Thyroid gland (tissue), 4 donors: ENCODE data around the gene MTREX. TPM values are rescaled to one million over a fixed set of nuclear protein-coding genes. Genes with fewer than 3 reads are reported as not detected.

Source experiments
- DNase-seq, 2 donors: peaks; one replicate each; pipeline ENCODE4 v3.0.0-alpha.2; 2019
- H3K27ac ChIP-seq, 3 donors: fragments of 200-600 bp; sonication (generic); 1 replicate in 2 of 3; 2 replicates in 1 of 3; pipeline ENCODE4 v1.5.1; 2016 to 2019; ENCODE audit warnings: mild to moderate bottlenecking in 1 of 3, moderate library complexity in 1 of 3
- H3K27me3 ChIP-seq: fragments of 200-600 bp; sonication (generic); one replicate; pipeline ENCODE4 v1.5.1; 2019
- H3K36me3 ChIP-seq, 2 donors: fragments of 200-600 bp; sonication (generic); one replicate each; pipeline ENCODE4 v1.5.1; 2016 to 2019
- H3K4me1 ChIP-seq, 2 donors: fragments of 200-600 bp; sonication (generic); one replicate each; pipeline ENCODE4 v1.5.1; 2017 to 2019
- H3K4me3 ChIP-seq, 3 donors: fragments of 200-600 bp; sonication (generic); replicated peaks in 1 of 3; 1 replicate in 2 of 3; 2 replicates in 1 of 3; pipeline ENCODE4 v1.5.1; 2016; ENCODE audit warnings: mild to moderate bottlenecking in 1 of 3
- H3K9me3 ChIP-seq: fragments of 200-600 bp; sonication (generic); one replicate; pipeline ENCODE4 v1.5.1; 2017
- POLR2A ChIP-seq, 2 donors: fragments of 450-650 bp; IDR thresholded peaks; one replicate each; pipeline ENCODE4 v1.6.1; 2017; ENCODE audit warnings: antibody characterized with exemption in 2 of 2, mild to moderate bottlenecking in 2 of 2, moderate library complexity in 1 of 2
- WGBS, 2 donors: methylation state at CpG; one replicate each; pipeline ENCODE4 v1.1.5; 2017; 5-methylcytosine and 5-hydroxymethylcytosine counted together
- intact Hi-C: fragments of 100-400 bp; cut with DNase I; formaldehyde crosslinking; loops from one replicate; pipeline ENCODE4 v1.15.1; 2023
- total RNA-seq, 4 donors: library from RNA; depleted of rRNA; stranded (reverse); fragments of >200 nt; gene quantifications; one replicate each; pipeline ENCODE4 v1.2.3, GENCODE V29; 2016
- TF ChIP-seq, protein P1 (sequence below), 6 experiments: fragments of 200-600 bp in 3 of 6; fragments of 450-650 bp in 3 of 6; sonication (generic) in 3 of 6; IDR thresholded peaks; one replicate each; pipeline ENCODE4 v1.5.1; 2016 to 2019; ENCODE audit warnings: antibody characterized with exemption in 6 of 6, mild to moderate bottlenecking in 2 of 6, inconsistent platforms in 1 of 6, moderate library complexity in 1 of 6

The MTREX gene
- total RNA-seq, 4 donors from 2014 or later, result 86.3 to 94.4 (median 92.6) TPM

DNA sequence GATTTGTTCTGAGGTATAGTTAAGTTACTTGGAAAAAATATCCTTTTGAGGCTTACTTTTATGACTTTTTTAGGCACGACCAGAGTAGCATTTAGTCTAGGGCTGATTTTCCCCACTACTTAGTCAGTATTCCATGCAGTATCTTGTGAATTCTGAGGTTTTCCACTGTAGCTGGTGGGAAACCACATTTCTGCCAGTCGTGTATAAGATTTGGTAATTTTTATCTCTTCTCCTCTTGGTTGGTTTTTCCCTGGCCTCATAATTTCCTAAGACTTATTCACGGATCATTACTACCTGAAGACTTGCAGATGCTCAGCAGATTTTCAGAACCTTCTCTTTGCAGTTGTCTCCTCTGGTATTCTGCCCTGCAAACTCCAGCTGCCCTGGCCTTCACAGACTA is 23.5 kb downstream of the MTREX start:
- Histone ChIP-seq H3K27ac (no peak overlapping the region), H3K4me3 (no peak overlapping the region), H3K27me3 (no peaks in the 10 kb centered on the region), H3K36me3 (no peaks in the 10 kb centered on the region), H3K4me1 (no peaks in the 10 kb centered on the region), H3K9me3 (no peaks in the 10 kb centered on the region)
- TF ChIP-seq, protein P1, sequence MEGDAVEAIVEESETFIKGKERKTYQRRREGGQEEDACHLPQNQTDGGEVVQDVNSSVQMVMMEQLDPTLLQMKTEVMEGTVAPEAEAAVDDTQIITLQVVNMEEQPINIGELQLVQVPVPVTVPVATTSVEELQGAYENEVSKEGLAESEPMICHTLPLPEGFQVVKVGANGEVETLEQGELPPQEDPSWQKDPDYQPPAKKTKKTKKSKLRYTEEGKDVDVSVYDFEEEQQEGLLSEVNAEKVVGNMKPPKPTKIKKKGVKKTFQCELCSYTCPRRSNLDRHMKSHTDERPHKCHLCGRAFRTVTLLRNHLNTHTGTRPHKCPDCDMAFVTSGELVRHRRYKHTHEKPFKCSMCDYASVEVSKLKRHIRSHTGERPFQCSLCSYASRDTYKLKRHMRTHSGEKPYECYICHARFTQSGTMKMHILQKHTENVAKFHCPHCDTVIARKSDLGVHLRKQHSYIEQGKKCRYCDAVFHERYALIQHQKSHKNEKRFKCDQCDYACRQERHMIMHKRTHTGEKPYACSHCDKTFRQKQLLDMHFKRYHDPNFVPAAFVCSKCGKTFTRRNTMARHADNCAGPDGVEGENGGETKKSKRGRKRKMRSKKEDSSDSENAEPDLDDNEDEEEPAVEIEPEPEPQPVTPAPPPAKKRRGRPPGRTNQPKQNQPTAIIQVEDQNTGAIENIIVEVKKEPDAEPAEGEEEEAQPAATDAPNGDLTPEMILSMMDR (IDR thresholded peaks at IDR 0.05), result no peak
- no peak for TF ChIP-seq POLR2A (IDR thresholded peaks at IDR 0.05)
- intact Hi-C loops, result no loop called here
- 89 to 90% methylated on average over 3 of the region's 3 CpGs for WGBS, 2 donors
- DNase-seq, result no peak

GRCh38 chr5:55333017-55333416 is 25.2 kb downstream of the MTREX start:
- 88 to 95% methylated on average over 1 of the region's 1 CpG for WGBS, 2 donors
- DNase-seq, result no peak
- no peak overlapping the region for H3K27ac ChIP-seq
- H3K27me3 ChIP-seq, result no peaks in the 10 kb centered on the region
- intact Hi-C loops, result no loop called here
- H3K4me1 ChIP-seq, result no peaks in the 10 kb centered on the region
- TF ChIP-seq, protein P1 (IDR thresholded peaks at IDR 0.05), result no peak
- TF ChIP-seq POLR2A (IDR thresholded peaks at IDR 0.05), result no peak
- H3K36me3 ChIP-seq, result no peaks in the 10 kb centered on the region
- no peak overlapping the region for H3K4me3 ChIP-seq
- H3K9me3 ChIP-seq, result no peaks in the 10 kb centered on the region

DNA sequence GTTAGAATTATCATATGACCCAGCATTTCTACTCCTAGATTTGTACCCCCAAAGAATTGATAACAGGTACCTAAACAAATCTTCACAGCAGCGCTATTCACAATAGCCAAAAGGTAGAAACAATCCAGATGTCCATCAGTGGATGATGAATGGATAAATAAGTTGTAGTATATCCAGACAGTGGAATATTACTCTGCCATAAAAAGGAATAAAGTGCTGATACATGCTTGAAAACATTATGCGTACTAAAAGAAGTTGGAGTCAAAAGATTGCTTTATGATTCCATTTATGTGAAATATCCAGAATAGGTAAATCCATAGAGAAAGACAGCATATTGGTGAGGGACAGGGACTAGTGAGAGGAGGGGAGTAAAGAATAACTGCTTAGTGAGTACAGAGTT is 26.0 kb downstream of the MTREX start:
- TF ChIP-seq, protein P1 (IDR thresholded peaks at IDR 0.05), result no peak
- no peak for TF ChIP-seq POLR2A (IDR thresholded peaks at IDR 0.05)
- intact Hi-C loops, result no loop called here
- 96 to 99% methylated on average over 2 of the region's 2 CpGs for WGBS, 2 donors

GRCh38 chr5:55338092-55338613 is 30.4 kb downstream of the MTREX start:
- intact Hi-C loops, result no loop called here

More for the DNA sequence above, 26.0 kb downstream of the MTREX start:
- DNase-seq, result no peak
- no peak overlapping the region for H3K27ac ChIP-seq
- no peaks in the 10 kb centered on the region for H3K36me3 ChIP-seq
- no peaks in the 10 kb centered on the region for H3K27me3 ChIP-seq
- H3K4me1 ChIP-seq, result peaks cover 0 to 3% of the 10 kb centered on the region in 2 donors
- H3K4me3 ChIP-seq, result no peak overlapping the region
- H3K9me3 ChIP-seq, result no peaks in the 10 kb centered on the region

GRCh38 chr5:55338810-55339243 is 31.0 kb downstream of the MTREX start:
- 74 to 83% methylated on average over 5 of the region's 5 CpGs for WGBS, 2 donors
- intact Hi-C loops, result no loop called here

More at GRCh38 chr5:55338092-55338613, 30.4 kb downstream of the MTREX start:
- no peak for DNase-seq
- H3K27me3 ChIP-seq, result no peaks in the 10 kb centered on the region
- TF ChIP-seq, protein P1 (IDR thresholded peaks at IDR 0.05), result no peak
- no peak for TF ChIP-seq POLR2A (IDR thresholded peaks at IDR 0.05)
- 73% methylated on average over 2 of the region's 2 CpGs for WGBS, 2 donors
- peaks cover 0 to 3% of the 10 kb centered on the region in 2 donors for H3K4me1 ChIP-seq
- H3K4me3 ChIP-seq, result no peak overlapping the region
- no peaks in the 10 kb centered on the region for H3K36me3 ChIP-seq
- H3K9me3 ChIP-seq, result no peaks in the 10 kb centered on the region
- peak overlapping the region in 1 of 3 donors; percentile 14 for H3K27ac ChIP-seq

More at GRCh38 chr5:55338810-55339243, 31.0 kb downstream of the MTREX start:
- TF ChIP-seq, protein P1 (IDR thresholded peaks at IDR 0.05), result no peak
- no peak for TF ChIP-seq POLR2A (IDR thresholded peaks at IDR 0.05)
- Histone ChIP-seq H3K27me3 (no peaks in the 10 kb centered on the region), H3K4me3 (no peak overlapping the region), H3K36me3 (no peaks in the 10 kb centered on the region), H3K27ac (peak overlapping the region in 1 of 3 donors; percentile 7), H3K4me1 (peaks cover 0 to 3% of the 10 kb centered on the region in 2 donors), H3K9me3 (no peaks in the 10 kb centered on the region)
- DNase-seq, result peak; percentile 45 to 60
